Mammary microvascular endothelial cell (primary cell): Measurements from ENCODE around the gene DAAM1. TPM values are rescaled to one million over a fixed set of nuclear protein-coding genes. Genes with fewer than 3 reads are reported as not detected.

Experiments
- total RNA-seq: library from RNA; depleted of rRNA; stranded (reverse); fragments of >200 nt; gene quantifications from 2 replicates; pipeline ENCODE4 v1.2.3, GENCODE V29; 2015

Gene DAAM1
- 7.7 and 11.4 TPM in 2 replicates for total RNA-seq

DNA sequence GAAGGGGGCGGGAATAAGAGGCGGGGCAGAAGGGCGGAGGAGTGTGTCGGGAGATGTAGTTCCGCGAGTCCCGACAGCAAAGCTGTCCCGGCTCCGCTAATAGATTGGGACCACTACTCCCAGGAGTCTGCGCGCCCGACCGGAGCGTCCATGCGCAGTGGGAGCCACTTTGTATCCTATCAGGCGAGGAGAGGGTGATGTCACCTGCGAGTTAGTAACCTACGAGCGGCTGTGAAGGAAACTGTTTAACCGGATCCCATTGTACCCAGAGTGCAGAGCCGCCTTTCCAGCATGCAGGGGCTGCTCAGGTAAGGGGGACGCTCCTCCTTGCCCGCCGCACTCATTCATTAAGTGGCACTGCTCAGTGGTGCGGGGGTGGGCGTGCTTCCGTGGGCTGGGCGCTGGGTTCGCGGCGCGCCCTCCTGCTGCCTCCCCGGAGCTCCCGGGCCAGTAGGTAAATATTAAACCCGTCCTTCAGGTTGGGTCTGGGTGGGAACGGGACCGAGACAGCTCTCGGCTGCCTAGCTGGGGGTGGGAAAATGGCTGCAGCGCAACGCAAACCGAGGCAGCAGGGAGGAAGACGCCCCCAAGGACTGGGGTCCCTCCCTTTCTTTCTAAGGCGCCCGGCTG is at the start of gene DAAM1:
Gene DAAM1, plus strand, starts transcription at position 207 of the 630 bp plus-strand sequence. CDS start 74,811 bp downstream, outside the sequence.

